G401 (cell line): Measurements from ENCODE around the gene TEAD1. TPM values are rescaled to one million over a fixed set of nuclear protein-coding genes. Genes with fewer than 3 reads are reported as not detected.

ENCODE experiments used
- DNase-seq: peaks from one replicate; pipeline ENCODE4 v3.0.0-alpha.2; 2015; ENCODE audit warnings: low spot score
- in situ Hi-C: cut with HindIII; loops from 2 replicates; pipeline ENCODE4 v1.10.0; 2016; ENCODE audit warnings: low sequenced_read_pairs, mixed read lengths
- total RNA-seq: library from RNA; depleted of rRNA; stranded (reverse); fragments of >200 nt; shearing (Covaris generic); gene quantifications from 2 replicates; pipeline ENCODE4 v1.2.3, GENCODE V29; 2014

The TEAD1 gene
- total RNA-seq, 1 experiment from 2014 or later = 33.4 TPM

DNA sequence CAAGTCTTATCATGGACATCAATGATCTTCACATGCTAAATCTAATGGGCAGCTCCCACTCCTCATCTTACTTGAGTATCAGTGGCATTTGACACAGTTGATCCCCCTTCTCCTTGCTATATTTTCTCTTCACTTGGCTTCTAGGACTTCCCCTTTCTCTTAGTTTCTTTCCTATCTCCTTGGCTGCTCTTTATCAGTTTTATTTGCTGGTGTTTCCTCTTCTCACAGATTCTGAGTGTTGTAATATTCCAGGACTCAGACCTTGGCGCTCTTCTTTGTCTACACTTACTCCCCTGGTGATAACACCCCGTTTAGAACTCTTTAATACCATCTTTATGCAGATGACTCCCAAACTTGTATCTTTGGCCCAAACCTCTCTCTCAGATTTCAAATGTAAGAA lies 301.0 kb downstream of the TEAD1 start:
- no peak for DNase-seq
- in situ Hi-C loops = no loop called here

GRCh38 chr11:12979928-12980689 lies 305.9 kb downstream of the TEAD1 start:
- DNase-seq = no peak
- in situ Hi-C loops = no loop called here

GRCh38 chr11:12981676-12982522 lies 307.7 kb downstream of the TEAD1 start:
- in situ Hi-C loops = no loop called here
- DNase-seq = no peak

GRCh38 chr11:12983336-12983735 lies 309.1 kb downstream of the TEAD1 start:
- in situ Hi-C loops = no loop called here
- no peak for DNase-seq

GRCh38 chr11:12986194-12986898 lies 312.1 kb downstream of the TEAD1 start:
- DNase-seq = no peak
- in situ Hi-C loops = no loop called here

GRCh38 chr11:12989428-12990161 lies 315.4 kb downstream of the TEAD1 start:
- no peak for DNase-seq
- in situ Hi-C loops = no loop called here

- in situ Hi-C loops = no loop called here
- no peak for DNase-seq
These were observed 315.9 kb downstream of the TEAD1 start for GRCh38 chr11:12990162-12990480.

- in situ Hi-C loops = no loop called here
- no peak for DNase-seq
These were observed 317.2 kb downstream of the TEAD1 start for GRCh38 chr11:12991426-12991825.

DNA sequence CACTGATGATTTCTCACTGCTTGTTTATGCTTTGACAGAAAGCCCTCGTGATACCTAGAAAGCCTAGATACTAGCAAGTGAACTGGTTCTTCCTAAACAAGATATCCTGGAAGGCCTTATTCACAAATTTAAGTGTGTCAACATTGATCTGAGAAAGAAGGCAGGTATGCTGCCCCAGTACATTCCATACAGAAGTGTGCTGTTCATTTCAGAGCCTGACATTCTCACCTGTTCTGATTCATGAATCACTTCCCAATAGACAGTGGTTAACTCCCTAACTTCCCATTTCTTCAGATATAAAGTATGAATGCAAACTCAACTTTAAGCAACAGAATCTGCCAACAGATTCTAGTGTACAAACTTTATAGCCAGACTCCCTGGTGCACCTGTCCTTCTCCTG lies 319.4 kb downstream of the TEAD1 start:
- no peak for DNase-seq
- in situ Hi-C loops = no loop called here
